Activated CD4-positive, alpha-beta memory T cell treated with anti-CD3 and anti-CD28 coated beads for 36 hours (primary cell): ENCODE data around the gene LPP. TPM values are rescaled to one million over a fixed set of nuclear protein-coding genes. Genes with fewer than 3 reads are reported as not detected.

Experiments used
- CTCF ChIA-PET: fragments of 350-600 bp; sonication (Branson Sonifier 250); formaldehyde crosslinking; loops from one replicate; lab custom pipeline; 2021; ENCODE audit warnings: antibody characterized with exemption, inconsistent platforms; lab: Charles Lee
- POLR2A ChIA-PET: fragments of 350-600 bp; sonication (Branson Sonifier 250); formaldehyde crosslinking; loops from one replicate; lab custom pipeline; 2021; ENCODE audit warnings: antibody characterized with exemption; lab: Charles Lee
- DNase-seq: peaks from one replicate; pipeline ENCODE4 v3.0.0-alpha.2; 2020
- H3K27ac Mint-ChIP-seq: one replicate; pipeline ENCODE4 v1.8.0; 2021; ENCODE audit warnings: mixed read lengths
- H3K27me3 Mint-ChIP-seq: one replicate; pipeline ENCODE4 v1.8.0; 2021; ENCODE audit warnings: mixed read lengths
- H3K36me3 Mint-ChIP-seq: one replicate; pipeline ENCODE4 v1.8.0; 2021; ENCODE audit warnings: mixed read lengths
- H3K4me1 Mint-ChIP-seq: one replicate; pipeline ENCODE4 v1.8.0; 2021; ENCODE audit warnings: low read depth, mixed read lengths
- H3K4me3 Mint-ChIP-seq: one replicate; pipeline ENCODE4 v1.8.0; 2021; ENCODE audit warnings: mild to moderate bottlenecking, mixed read lengths
- H3K9me3 Mint-ChIP-seq: one replicate; pipeline ENCODE4 v1.8.0; 2021; ENCODE audit warnings: mixed read lengths
- intact Hi-C: fragments of 100-400 bp; cut with micrococcal nuclease; formaldehyde crosslinking; loops from one replicate; pipeline ENCODE4 v1.15.1; 2023
- total RNA-seq, 2 experiments: library from RNA; stranded (reverse); gene quantifications; one replicate each; pipeline ENCODE4 v1.2.3, GENCODE V29; 2021

Gene LPP
- total RNA-seq, 2 experiments from 2014 or later = 41.0 to 43.6 TPM

DNA sequence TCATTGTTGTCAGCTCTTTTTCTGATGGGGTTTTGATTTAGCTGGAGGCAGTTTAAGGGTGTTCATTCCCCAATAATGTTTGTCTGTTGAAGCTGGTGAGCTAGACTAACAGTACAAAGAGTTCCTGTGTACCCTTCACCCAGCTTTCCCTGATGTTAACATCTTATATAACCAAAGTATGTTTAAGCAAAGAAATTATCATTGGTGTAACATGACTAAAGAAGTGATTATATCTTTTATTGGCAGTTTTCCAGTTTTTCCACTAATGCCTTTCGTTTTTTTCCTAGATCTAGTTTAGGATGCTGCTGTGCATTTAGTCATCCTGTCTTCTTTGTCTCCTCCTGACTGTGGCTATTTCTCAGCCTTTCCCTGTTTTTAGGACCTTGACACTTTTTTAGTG, 165.6 kb downstream of the LPP start:
- no peak overlapping the region for H3K4me3 Mint-ChIP-seq
- peaks cover 53% of the 10 kb centered on the region for H3K4me1 Mint-ChIP-seq
- H3K27ac Mint-ChIP-seq = no peak overlapping the region
- ChIA-PET CTCF (no interaction called here), POLR2A (no interaction called here)
- peaks cover 2% of the 10 kb centered on the region for H3K27me3 Mint-ChIP-seq
- H3K36me3 Mint-ChIP-seq = peaks cover 10% of the 10 kb centered on the region
- no peaks in the 10 kb centered on the region for H3K9me3 Mint-ChIP-seq
- intact Hi-C loops = no loop called here
- DNase-seq = no peak

DNA sequence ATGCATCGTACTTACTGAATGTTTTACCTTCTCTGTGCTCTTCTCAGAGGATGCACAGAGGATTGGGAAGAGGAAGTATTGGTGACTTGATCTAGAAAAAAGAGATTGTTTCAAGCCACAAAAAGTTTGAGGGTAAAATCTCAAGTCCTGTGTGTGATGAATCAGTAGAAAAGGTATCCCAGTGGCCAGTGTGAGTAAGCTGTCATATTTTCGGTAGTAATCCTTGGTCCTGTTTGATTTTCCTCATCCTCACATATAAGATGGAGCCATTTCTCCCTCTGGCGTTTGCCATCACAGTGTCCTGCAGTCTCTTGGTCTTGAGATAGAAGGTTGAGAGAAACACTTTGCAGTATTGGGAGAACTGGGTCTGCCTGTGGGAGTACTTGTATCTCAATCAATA, 166.8 kb downstream of the LPP start:
- peaks cover 58% of the 10 kb centered on the region for H3K4me1 Mint-ChIP-seq

DNA sequence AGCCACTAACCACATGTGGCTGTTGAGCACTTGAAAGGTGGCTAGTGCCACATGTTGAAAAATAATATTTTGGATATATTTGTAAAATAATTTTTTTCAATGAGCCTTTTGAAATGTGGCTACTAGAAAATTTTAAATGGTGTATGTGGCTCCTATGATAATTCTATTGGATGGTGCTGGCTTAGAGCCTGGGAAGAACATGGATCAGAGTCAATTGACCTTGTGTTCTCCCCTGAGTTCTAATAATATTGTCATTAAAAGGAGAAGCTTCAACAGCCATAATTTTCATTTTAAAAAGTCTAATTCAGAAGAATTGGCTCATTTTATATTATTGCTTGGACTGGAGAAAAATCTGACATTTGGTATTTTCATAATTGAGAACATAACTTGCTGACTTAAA, 167.3 kb downstream of the LPP start:
- Mint-ChIP-seq H3K36me3 (peaks cover 17% of the 10 kb centered on the region), H3K27me3 (peaks cover 2% of the 10 kb centered on the region), H3K4me3 (no peak overlapping the region), H3K27ac (no peak overlapping the region), H3K4me1 (peaks cover 59% of the 10 kb centered on the region), H3K9me3 (no peaks in the 10 kb centered on the region)
- no peak for DNase-seq
- intact Hi-C loops = loop anchor here (5.0 kb wide), 5 partner anchors 344 to 631 kb away; no protein-coding TSS in a partner anchor
- CTCF ChIA-PET = interaction anchor here (0.6 to 0.7 kb wide), 2 partner anchors 14 kb away, joined by 3 to 4 read pairs; no protein-coding TSS in a partner anchor
- POLR2A ChIA-PET = interaction anchor here (0.7 kb wide), 1 partner anchor 10 kb away, joined by 3 read pairs; no protein-coding TSS in a partner anchor

More for the DNA sequence above, 166.8 kb downstream of the LPP start:
- intact Hi-C loops = loop anchor here (5.0 kb wide), 5 partner anchors 343 to 632 kb away; no protein-coding TSS in a partner anchor
- Mint-ChIP-seq H3K4me3 (no peak overlapping the region), H3K36me3 (peaks cover 12% of the 10 kb centered on the region), H3K27me3 (peaks cover 2% of the 10 kb centered on the region), H3K9me3 (no peaks in the 10 kb centered on the region), H3K27ac (no peak overlapping the region)
- DNase-seq = no peak
- POLR2A ChIA-PET = no interaction called here
- CTCF ChIA-PET = no interaction called here

DNA sequence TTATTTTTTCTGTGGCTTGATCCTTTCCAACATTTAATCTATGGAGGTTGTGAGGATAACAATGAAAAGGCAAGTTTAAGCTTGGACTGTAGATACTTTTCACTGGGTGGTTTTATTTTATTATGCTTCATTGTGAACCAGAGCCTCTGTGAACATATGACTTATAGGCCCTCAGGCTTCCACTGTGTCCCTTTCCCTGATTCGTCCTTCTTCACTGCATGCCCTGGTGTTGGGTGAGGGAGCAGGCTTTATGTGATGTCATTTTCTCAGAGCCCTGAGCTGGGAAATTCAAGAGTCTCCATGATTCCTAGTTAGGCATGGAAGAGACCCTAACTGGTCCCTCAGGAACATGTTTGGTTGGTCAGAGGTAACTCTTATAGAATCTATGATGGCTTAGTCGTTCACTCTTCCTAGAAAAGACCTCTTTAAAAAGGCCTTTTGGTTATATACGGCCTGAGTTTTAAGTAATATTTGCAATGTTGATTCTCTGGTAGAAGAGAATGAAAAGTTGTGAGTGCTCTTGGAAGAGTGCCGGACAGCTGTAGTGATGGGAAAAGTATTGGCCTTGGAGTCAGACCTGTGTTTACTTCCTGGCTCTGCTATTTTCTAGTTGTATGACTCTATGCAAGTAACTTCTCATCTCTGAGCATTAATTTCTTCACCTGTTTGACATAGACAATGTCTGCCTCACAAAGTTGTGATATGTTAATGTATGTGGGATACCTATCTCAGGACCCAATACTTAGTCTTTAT, 168.4 kb downstream of the LPP start:
- H3K27me3 Mint-ChIP-seq = peaks cover 2% of the 10 kb centered on the region
- intact Hi-C loops = loop anchor here (5.0 kb wide), 5 partner anchors 345 to 630 kb away; no protein-coding TSS in a partner anchor
- CTCF ChIA-PET = interaction anchor here (0.6 to 2.0 kb wide), 5 partner anchors 12 to 584 kb away, joined by 4 to 9 read pairs (median 5); no protein-coding TSS in a partner anchor
- peaks cover 60% of the 10 kb centered on the region for H3K4me1 Mint-ChIP-seq
- H3K36me3 Mint-ChIP-seq = peaks cover 17% of the 10 kb centered on the region
- no peak for DNase-seq
- H3K9me3 Mint-ChIP-seq = no peaks in the 10 kb centered on the region
- H3K27ac Mint-ChIP-seq = peak overlapping the region; percentile 83
- POLR2A ChIA-PET = interaction anchor here (1.2 to 2.9 kb wide), 5 partner anchors 12 to 576 kb away, joined by 4 to 18 read pairs (median 8); partner anchors contain the start of gene BCL6
- H3K4me3 Mint-ChIP-seq = no peak overlapping the region

DNA sequence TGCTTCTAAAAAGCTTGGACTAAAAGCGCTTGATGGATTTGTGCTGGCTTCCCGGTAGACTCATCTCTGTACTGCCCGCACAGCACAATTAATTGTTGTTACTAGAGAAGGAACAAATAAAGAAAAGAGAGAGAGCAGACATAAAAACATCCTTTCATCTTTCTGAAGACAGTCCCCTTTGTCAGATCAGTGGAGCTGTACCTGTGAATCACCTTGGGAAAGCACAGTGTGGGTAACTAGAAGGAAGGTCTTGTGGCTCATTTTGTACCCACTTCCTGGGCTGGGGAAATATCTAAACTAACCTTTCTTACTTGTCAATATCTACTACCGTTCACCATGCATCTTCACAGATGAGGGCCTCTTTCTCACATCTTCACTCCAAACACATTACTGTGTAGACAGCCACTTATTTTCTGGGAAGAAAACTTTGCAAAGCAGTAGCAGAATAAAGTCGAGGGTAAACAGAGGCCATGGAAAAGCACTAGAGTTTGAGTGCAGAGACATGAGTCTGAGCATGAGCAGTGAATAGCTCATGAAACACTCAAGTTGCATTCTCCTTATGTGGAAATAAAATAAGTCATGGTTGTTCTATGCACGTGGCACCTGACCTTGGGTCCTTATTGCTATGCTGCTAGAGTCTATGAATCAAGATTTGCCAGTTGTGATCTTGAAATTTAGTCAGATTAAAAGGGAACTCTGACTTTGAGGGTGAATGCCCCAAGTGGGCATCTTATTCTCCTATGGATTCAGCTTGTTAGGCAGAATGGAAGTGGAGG, 169.3 kb downstream of the LPP start:
- ChIA-PET POLR2A (interaction anchor here (0.5 to 2.9 kb wide), 8 partner anchors 13 to 579 kb away, joined by 3 to 18 read pairs (median 6); partner anchors contain the start of gene BCL6), CTCF (interaction anchor here (0.7 to 2.0 kb wide), 10 partner anchors 13 to 585 kb away, joined by 3 to 9 read pairs (median 4); no protein-coding TSS in a partner anchor)
- Mint-ChIP-seq H3K4me1 (peaks cover 57% of the 10 kb centered on the region), H3K27ac (peak overlapping the region; percentile 83), H3K36me3 (peaks cover 14% of the 10 kb centered on the region), H3K4me3 (no peak overlapping the region), H3K27me3 (peaks cover 2% of the 10 kb centered on the region), H3K9me3 (no peaks in the 10 kb centered on the region)
- intact Hi-C loops = loop anchor here (1.0 to 5.0 kb wide), 10 partner anchors 14 to 629 kb away; no protein-coding TSS in a partner anchor
- DNase-seq = peak; percentile 66

DNA sequence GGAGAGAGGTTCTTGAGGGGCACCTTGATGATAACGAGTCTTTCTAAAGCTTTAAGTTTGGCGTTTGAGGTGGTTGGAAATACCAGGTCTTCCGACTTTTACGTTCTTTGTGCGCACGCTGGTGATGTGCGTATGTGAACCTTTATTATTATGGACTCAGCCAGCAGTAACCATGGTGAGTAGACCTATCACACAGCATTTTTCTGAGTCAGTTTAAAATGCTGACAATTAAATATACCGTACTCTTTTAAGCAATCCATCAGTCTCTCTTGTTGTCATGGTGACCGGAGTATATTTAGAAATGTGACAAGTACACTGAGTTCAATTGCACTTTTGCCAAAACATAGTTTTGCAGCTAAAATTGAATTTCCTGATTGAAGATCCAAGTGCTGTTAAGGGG, 172.2 kb downstream of the LPP start:
- CTCF ChIA-PET = no interaction called here
- Mint-ChIP-seq H3K27me3 (peaks cover 2% of the 10 kb centered on the region), H3K4me3 (no peak overlapping the region), H3K36me3 (peaks cover 14% of the 10 kb centered on the region), H3K9me3 (no peaks in the 10 kb centered on the region), H3K4me1 (peaks cover 69% of the 10 kb centered on the region), H3K27ac (no peak overlapping the region)
- intact Hi-C loops = no loop called here
- POLR2A ChIA-PET = no interaction called here
- no peak for DNase-seq

DNA sequence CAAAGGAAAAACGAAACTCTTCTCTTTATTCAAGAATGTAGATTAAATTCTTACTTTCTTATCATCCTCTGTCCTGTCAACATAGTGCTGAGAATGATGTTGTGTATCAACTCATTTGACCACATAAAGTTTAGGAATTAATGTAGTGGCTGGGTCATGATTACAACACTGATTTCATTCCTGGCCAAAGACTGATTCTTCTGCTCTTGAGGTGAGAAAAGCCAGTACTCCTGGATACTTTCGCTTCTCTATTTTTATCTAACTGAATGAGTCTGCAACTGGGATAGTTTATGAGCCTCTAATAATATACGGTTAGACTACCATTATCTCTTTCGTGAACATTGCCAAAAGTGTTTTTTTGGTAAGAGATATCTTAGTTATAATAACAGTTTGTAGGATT, 173.0 kb downstream of the LPP start:
- no peak overlapping the region for H3K4me3 Mint-ChIP-seq

DNA sequence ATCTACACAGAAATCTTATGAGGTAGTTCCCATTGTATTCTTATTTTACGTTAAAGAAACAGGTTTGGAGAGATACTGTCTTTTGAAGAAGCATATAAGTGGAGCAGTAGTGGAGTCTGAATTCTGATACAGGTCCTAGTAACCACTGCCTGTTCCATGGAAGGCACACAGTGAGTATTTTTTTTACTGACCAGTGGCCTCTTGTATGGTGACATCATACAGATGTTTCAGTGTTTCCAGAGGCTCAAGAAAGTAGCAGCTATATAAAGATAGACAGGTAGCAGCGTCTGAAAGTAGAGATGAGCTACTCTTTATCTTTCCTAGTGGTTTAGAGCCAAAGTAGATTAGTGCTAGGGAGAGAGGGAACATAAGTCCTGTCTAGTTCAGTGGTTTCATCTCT, 173.5 kb downstream of the LPP start:
- H3K4me3 Mint-ChIP-seq = no peak overlapping the region
- no peak for DNase-seq
- CTCF ChIA-PET = no interaction called here
- POLR2A ChIA-PET = interaction anchor here (0.5 kb wide), 1 partner anchor 388 kb away, joined by 3 read pairs; no protein-coding TSS in a partner anchor
- H3K27ac Mint-ChIP-seq = no peak overlapping the region
- H3K27me3 Mint-ChIP-seq = peaks cover 2% of the 10 kb centered on the region
- intact Hi-C loops = no loop called here
- H3K9me3 Mint-ChIP-seq = no peaks in the 10 kb centered on the region
- H3K36me3 Mint-ChIP-seq = peaks cover 14% of the 10 kb centered on the region
- peaks cover 66% of the 10 kb centered on the region for H3K4me1 Mint-ChIP-seq

More for the DNA sequence above, 173.0 kb downstream of the LPP start:
- no peak for DNase-seq
- H3K27ac Mint-ChIP-seq = no peak overlapping the region
- intact Hi-C loops = no loop called here
- no peaks in the 10 kb centered on the region for H3K9me3 Mint-ChIP-seq
- peaks cover 14% of the 10 kb centered on the region for H3K36me3 Mint-ChIP-seq
- peaks cover 2% of the 10 kb centered on the region for H3K27me3 Mint-ChIP-seq
- ChIA-PET POLR2A (interaction anchor here (0.5 kb wide), 1 partner anchor 388 kb away, joined by 3 read pairs; no protein-coding TSS in a partner anchor), CTCF (no interaction called here)
- peaks cover 71% of the 10 kb centered on the region for H3K4me1 Mint-ChIP-seq

DNA sequence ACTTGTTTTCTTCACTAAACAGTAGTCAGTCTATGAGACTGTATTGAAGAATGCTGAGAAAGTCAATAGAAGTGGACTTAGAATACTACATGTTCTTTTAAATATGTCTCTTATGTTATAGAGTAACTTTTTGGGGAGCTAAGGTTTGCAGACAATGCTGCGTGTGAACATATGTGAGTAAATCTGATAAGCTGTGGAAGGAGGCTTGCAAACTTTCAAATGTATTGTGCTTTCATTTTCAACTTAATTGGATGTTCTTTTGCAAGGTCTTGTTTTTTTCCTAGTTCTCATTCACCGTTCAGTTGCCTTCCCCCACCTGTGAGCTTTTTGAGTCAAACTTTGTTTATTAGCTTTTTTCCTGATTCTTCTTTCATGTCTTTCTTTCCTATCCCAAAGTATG, 176.2 kb downstream of the LPP start:
- Mint-ChIP-seq H3K27me3 (no peaks in the 10 kb centered on the region), H3K9me3 (no peaks in the 10 kb centered on the region), H3K4me3 (no peak overlapping the region), H3K4me1 (peaks cover 42% of the 10 kb centered on the region), H3K27ac (no peak overlapping the region), H3K36me3 (peaks cover 9% of the 10 kb centered on the region)
- CTCF ChIA-PET = interaction anchor here (1.1 to 1.8 kb wide), 3 partner anchors 32 to 625 kb away, joined by 4 to 12 read pairs (median 4); no protein-coding TSS in a partner anchor
- POLR2A ChIA-PET = interaction anchor here (0.9 to 1.3 kb wide), 2 partner anchors 9 to 176 kb away, joined by 3 read pairs; partner anchors contain the start of gene LPP
- DNase-seq = no peak
- intact Hi-C loops = no loop called here

DNA sequence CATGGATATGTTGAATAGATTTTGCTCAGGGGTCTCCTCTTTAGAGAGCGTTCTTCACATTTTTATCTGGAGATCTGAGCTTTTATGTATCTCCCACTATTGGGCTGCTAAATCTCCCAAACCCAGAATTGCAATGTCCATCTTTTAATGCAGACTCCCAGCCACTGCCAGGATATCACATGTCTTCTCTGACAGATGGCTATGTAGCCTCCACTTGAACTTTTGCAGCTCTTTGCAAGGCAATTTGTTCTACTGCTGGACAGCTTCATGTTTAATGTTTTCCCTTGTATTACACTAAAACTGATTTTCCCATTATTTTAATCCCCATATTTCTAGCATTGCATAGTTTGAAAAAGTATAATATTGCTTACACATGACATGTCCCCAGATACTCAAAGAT, 177.2 kb downstream of the LPP start:
- Mint-ChIP-seq H3K9me3 (no peaks in the 10 kb centered on the region), H3K36me3 (peaks cover 3% of the 10 kb centered on the region), H3K27ac (no peak overlapping the region), H3K27me3 (no peaks in the 10 kb centered on the region), H3K4me1 (peaks cover 38% of the 10 kb centered on the region), H3K4me3 (no peak overlapping the region)
- intact Hi-C loops = no loop called here
- no peak for DNase-seq
- ChIA-PET POLR2A (interaction anchor here (0.5 to 1.3 kb wide), 3 partner anchors 8 to 177 kb away, joined by 3 read pairs; partner anchors contain the start of gene LPP), CTCF (interaction anchor here (1.1 to 1.7 kb wide), 2 partner anchors 33 to 624 kb away, joined by 4 read pairs; no protein-coding TSS in a partner anchor)

DNA sequence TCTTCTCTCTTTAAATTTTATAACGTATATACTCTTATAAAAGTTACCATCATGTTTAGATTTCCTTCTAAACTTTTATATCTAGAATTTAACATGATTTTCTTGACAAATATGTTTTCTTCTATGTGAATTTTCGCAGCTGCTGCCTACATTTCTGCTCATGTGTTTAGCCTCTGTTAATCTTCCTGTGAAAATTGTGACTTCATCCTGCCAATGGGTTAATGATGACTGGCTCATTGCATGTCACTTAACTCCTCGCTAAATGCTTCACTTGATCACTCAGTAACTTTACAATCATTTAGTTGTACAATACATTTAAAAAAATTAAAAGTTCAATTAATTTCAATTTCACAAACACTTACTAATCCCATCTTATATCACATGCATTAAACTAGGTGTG, 178.1 kb downstream of the LPP start:
- CTCF ChIA-PET = no interaction called here
- Mint-ChIP-seq H3K27ac (no peak overlapping the region), H3K36me3 (peaks cover 2% of the 10 kb centered on the region), H3K9me3 (no peaks in the 10 kb centered on the region), H3K4me3 (no peak overlapping the region), H3K27me3 (no peaks in the 10 kb centered on the region), H3K4me1 (peaks cover 30% of the 10 kb centered on the region)
- POLR2A ChIA-PET = no interaction called here
- intact Hi-C loops = no loop called here
- DNase-seq = no peak
